ENCODE data around the gene TFDP1. TPM values are rescaled to one million over a fixed set of nuclear protein-coding genes. Genes with fewer than 3 reads are reported as not detected.
"Not testable (repeated sequence)": the region's sequence is repeated elsewhere in the genome, so short reads cannot be mapped to it uniquely, and the experiment has no call there.

The TFDP1 gene
- total RNA-seq, 6 experiments from 2014 or later = 121 to 155 (median 150) TPM

DNA sequence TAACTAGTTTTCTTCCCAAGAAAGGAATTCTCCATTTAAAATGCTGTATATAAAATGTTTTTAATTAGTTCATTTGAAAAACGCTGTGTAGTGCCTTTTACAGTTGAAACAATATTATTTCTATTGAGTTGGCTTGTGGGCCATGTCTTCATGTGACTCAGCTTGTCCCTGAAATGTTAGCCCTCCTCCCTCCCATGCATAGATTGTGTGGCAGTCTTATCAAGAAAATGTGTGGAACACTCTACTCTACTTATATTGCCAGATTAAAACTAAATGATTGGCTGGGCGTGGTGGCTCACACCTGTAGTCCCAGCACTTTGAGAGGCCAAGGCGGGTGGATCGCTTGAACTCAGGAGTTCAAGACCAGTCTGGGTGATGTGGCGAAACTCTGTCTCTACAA lies 33.4 kb downstream of the TFDP1 start:
- H3K4me3 Mint-ChIP-seq = no peak overlapping the region
- no peak for DNase-seq
- H3K27me3 Mint-ChIP-seq (ENCODE audit: insufficient read depth) = no peaks in the 10 kb centered on the region

DNA sequence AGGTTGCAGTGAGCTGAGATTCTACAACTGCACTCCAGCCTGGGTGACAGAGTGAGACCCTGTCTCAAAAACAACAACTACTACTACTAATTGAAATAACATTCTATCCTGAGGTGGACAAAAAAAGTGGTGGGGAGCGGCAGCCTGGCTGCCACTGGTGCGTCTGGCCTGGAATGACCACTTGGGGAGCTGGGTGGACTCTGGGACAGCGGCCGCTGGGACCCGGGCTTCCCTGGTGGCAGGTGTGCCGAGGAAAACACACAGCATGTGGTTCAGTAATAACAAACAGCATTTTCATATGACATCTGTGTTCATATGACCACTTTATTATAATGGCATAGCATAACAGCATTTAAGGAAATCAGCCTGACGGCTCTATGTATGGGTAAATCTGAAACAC lies 33.9 kb downstream of the TFDP1 start:
- Mint-ChIP-seq H3K4me3 (no peak overlapping the region), H3K27ac (no peak overlapping the region), H3K9me3 (no peaks in the 10 kb centered on the region), H3K27me3 (ENCODE audit: insufficient read depth) (no peaks in the 10 kb centered on the region), H3K4me1 (ENCODE audit: low read depth) (peaks cover 14% of the 10 kb centered on the region; the same call in 1 of the 2 replicates), H3K36me3 (ENCODE audit: low read depth) (peaks cover 9% of the 10 kb centered on the region)
- TF ChIP-seq, protein P1, sequence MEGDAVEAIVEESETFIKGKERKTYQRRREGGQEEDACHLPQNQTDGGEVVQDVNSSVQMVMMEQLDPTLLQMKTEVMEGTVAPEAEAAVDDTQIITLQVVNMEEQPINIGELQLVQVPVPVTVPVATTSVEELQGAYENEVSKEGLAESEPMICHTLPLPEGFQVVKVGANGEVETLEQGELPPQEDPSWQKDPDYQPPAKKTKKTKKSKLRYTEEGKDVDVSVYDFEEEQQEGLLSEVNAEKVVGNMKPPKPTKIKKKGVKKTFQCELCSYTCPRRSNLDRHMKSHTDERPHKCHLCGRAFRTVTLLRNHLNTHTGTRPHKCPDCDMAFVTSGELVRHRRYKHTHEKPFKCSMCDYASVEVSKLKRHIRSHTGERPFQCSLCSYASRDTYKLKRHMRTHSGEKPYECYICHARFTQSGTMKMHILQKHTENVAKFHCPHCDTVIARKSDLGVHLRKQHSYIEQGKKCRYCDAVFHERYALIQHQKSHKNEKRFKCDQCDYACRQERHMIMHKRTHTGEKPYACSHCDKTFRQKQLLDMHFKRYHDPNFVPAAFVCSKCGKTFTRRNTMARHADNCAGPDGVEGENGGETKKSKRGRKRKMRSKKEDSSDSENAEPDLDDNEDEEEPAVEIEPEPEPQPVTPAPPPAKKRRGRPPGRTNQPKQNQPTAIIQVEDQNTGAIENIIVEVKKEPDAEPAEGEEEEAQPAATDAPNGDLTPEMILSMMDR (IDR thresholded peaks at IDR 0.05) = no peak
- no peak for DNase-seq

More for the DNA sequence above, 33.4 kb downstream of the TFDP1 start:
- H3K36me3 Mint-ChIP-seq (ENCODE audit: low read depth) = peaks cover 9% of the 10 kb centered on the region
- H3K27ac Mint-ChIP-seq = peak overlapping the region; percentile 40; the same call in 1 of the 2 replicates
- peaks cover 14% of the 10 kb centered on the region; the same call in 1 of the 2 replicates for H3K4me1 Mint-ChIP-seq (ENCODE audit: low read depth)
- no peaks in the 10 kb centered on the region for H3K9me3 Mint-ChIP-seq
- TF ChIP-seq, protein P1 (IDR thresholded peaks at IDR 0.05) = no peak

DNA sequence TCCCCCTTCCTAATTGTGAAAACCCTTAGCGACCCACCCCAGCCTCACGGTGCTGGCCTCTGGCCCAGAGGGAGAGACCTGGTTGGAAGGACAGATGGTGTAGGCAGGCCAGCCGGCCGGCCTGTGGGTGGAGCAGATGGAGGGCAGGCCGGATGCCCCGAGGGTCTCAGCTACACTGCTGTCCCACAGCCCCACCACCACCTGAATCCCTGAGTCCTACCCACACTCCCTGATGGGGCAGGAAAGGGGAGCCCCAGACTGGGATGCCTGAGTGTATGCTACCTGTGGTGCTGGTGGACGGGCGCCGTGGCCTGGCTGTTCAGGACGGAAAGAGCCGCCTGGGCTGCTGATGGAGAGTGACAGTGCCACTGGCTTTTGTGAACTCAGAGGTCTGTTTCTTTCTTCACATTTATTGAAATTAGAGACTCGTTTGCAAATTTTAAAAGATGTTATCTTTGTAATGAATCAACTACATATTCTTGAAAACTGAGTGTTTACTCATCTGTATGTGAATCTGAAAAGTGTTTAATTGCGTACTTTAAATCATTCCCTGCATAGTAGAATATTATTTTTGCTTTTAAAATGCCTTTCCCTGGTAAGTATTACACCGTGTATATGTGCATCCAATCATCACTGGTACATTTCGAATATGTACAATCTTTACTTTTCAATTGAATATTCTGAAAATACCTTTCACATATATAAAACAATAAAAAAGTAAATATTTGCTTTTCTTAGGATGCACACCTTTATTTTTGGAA lies 35.7 kb downstream of the TFDP1 start:
- Mint-ChIP-seq H3K4me1 (ENCODE audit: low read depth) (peaks cover 14% of the 10 kb centered on the region; the same call in 1 of the 2 replicates), H3K4me3 (no peak overlapping the region), H3K27me3 (ENCODE audit: insufficient read depth) (peaks cover 9% of the 10 kb centered on the region; the same call in 1 of the 2 replicates), H3K36me3 (ENCODE audit: low read depth) (peaks cover 18% of the 10 kb centered on the region), H3K9me3 (no peaks in the 10 kb centered on the region), H3K27ac (no peak overlapping the region)
- no peak for DNase-seq
- TF ChIP-seq, protein P1 (IDR thresholded peaks at IDR 0.05) = no peak

DNA sequence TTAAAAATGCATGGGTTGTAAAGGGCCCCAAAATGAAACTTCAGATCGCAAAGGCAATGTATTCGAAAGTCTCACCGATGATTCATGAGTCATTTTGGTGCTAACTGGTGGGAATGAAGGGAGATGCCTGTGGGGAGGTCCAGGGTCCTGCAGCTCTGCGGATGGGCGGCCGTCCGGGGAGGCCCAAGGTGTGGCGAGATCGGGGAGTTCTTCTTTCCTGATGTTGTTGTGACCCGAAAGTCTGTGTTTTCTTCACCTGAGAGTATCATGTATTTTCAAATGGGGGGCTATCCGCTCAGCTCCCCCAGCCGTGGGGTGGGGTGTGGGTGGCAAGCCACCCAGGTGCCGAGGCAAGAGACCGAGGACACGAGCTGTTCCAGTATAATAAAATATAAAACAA lies 36.5 kb downstream of the TFDP1 start:
- Mint-ChIP-seq H3K27me3 (ENCODE audit: insufficient read depth) (peaks cover 13% of the 10 kb centered on the region), H3K4me3 (no peak overlapping the region), H3K4me1 (ENCODE audit: low read depth) (peaks cover 17% of the 10 kb centered on the region), H3K36me3 (ENCODE audit: low read depth) (peaks cover 22% of the 10 kb centered on the region), H3K9me3 (peaks cover 3% of the 10 kb centered on the region), H3K27ac (no peak overlapping the region)
- TF ChIP-seq, protein P1 (IDR thresholded peaks at IDR 0.05) = no peak
- DNase-seq = no peak

DNA sequence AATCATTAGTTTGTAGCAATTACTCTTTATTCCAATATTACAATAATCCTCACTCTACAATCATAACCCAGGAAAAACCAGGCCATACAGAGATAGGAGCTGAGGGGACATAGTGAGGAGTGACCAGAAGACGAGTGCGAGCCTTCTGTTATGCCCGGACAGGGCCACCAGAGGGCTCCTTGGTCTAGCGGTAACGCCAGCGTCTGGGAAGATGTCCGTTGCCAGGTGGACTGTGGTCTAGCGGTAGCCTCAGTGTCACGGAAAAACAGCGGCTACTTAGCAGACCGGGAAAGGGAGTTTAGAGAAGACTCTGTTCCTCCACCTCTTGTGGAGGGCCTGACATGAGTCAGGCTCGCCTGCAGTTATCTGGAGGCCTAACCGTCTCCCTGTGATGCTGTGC lies 36.9 kb downstream of the TFDP1 start:
- not testable (repeated sequence) for H3K4me3 Mint-ChIP-seq, H3K27ac Mint-ChIP-seq, H3K9me3 Mint-ChIP-seq, DNase-seq
- peaks cover 22% of the 10 kb centered on the region for H3K4me1 Mint-ChIP-seq (ENCODE audit: low read depth)
- H3K27me3 Mint-ChIP-seq (ENCODE audit: insufficient read depth) = peaks cover 14% of the 10 kb centered on the region
- TF ChIP-seq, protein P1 (IDR thresholded peaks at IDR 0.05) = peak; percentile 73
- peaks cover 23% of the 10 kb centered on the region for H3K36me3 Mint-ChIP-seq (ENCODE audit: low read depth)

DNA sequence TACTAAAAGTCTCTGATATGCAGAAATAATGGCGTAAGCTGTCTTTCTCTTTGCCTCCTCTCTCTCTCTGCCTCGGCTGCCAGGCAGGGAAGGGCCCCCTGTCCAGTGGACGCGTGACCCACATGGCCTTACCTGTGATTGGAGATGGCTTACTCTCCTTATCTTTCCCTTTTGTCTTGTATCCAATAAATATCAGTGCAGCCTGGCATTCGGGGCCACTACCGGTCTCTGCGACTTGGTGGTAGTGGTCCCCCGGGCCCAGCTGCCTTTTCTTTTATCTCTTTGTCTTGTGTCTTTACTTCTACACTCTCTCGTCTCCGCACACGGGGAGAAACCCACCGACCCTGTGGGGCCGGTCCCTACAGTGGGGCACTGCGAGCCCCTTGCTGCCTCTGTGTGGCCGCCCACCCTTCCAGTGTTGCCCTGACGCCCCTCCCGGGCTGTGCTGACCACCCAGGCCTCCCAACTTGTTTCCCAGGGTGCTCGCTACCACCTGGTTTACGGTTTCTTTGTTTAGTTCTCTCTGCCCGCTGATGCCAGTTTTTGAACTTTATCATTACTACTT lies 37.5 kb downstream of the TFDP1 start:
- DNase-seq, H3K9me3 Mint-ChIP-seq, H3K27ac Mint-ChIP-seq, H3K4me3 Mint-ChIP-seq: not testable (repeated sequence)
- Mint-ChIP-seq H3K36me3 (ENCODE audit: low read depth) (peaks cover 27% of the 10 kb centered on the region), H3K4me1 (ENCODE audit: low read depth) (peaks cover 28% of the 10 kb centered on the region), H3K27me3 (ENCODE audit: insufficient read depth) (peaks cover 14% of the 10 kb centered on the region)
